ENCODE data around the gene UCK1.
A peak's percentile ranks its signal among the peaks of the same experiment; 100 is the strongest.
"Not testable (repeated sequence)": the region's sequence is repeated elsewhere in the genome, so short reads cannot be mapped to it uniquely, and the experiment has no call there.

UCK1 gene

DNA sequence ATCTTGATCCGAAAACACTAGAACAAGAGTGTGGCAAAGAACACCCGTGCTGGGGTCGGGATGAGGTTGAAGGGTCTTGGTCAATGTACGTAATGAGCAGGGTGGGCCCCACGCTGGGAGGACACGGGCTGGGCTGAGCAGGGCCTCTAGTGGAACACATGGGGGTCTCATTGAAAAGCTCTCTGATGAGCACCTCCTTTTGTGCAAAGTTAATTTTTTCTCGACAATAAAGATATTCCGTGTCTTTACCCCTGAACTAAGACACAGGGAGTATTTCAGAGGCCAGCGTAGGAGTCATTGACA is 8.0 kb downstream of the UCK1 start:
- DNase-seq: no peak

DNA sequence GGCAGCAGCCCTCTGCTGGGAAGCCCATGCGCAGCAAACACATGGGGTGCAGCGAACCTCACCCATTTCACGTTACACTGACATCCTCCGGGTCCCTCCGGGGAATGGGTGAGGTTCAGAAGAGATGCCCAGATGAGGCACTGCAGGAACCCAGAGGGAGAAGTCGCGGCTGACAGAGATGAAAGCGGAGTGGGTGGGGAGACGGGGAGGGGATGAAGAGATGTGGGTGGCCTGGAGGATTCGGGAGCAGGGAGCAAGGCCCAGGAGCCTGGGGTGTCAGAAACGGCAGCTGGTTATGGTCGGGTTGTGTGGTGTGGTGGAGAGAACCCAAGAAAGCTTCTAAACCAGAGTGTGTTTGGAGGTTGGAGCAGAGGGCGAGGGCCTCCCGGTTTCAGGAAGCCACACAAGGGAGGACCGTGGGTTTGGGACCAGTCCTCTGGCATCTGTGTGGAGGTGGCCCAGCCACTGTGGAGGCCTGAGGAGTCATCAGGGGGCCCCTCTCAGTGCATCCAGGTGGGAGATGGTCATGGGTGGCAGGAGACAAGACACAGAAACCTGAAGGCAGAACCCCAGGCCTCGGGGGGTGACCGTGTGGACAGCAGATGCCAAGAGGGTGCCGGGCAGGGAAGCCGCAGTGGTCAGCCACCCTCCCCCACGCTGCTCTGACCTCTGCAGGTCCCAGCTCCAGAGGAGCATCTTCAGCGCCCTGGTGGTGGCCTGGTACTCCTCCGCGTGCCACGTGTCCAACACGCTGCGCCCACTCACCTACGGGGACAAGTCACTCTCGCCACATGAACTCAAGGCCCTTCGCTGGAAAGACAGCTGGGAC is 8.6 kb downstream of the UCK1 start:
- no peak for DNase-seq

DNA sequence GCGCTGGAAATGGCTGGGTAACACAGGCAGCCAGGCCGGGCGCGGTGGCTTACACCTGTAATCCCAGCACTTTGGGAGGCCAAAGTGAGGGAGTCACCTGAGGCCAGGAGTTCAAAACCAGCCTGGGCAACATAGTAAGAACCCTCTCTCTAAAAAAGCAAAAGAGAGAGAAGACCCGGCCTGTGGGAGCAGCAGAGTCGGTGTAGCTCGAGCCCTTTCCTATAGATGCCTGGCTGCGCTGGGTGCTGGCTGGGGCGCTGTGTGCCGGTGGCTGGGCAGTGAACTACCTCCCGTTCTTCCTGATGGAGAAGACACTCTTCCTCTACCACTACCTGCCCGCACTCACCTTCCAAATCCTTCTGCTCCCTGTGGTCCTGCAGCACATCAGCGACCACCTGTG is 9.2 kb downstream of the UCK1 start:
- DNase-seq: no peak

DNA sequence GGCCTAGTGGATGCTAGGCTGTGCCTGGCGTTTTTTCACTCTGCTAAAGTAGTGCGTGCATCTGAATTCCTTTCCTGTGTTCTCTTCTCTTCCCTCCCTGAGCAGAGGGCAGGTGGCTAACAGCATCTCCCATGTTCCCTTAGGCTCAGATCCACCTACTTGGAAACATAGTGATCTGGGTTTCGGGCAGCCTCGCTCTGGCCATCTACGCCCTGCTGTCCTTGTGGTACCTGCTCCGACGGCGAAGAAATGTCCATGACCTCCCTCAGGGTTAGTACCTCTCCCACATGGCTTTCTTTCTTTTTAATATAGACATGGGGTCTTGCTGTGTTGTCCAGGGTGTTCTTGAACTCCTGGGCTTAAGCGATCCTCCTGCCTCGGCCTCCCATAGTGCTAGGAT is 9.9 kb downstream of the UCK1 start:
- DNase-seq: no peak

DNA sequence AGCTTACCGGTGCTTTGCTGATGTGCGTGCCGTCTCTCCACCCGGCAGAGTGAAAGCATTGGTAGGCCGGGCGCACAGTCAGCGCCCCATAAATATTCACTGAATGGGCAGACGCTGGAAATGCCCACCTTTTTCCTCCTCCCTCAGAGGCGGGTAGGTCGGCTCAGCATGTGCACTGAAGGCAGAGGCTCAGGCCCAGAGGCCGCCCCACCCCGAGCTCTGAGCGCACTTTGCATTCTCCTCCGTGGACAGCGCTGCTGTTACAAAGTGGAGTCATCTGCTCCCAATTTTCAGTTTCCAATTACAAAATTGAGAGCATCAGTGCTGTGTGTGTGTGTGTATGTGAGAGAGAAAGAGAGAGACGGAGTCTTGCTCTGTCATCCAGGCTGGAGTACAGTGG is 10.6 kb downstream of the UCK1 start:
- DNase-seq: no peak

DNA sequence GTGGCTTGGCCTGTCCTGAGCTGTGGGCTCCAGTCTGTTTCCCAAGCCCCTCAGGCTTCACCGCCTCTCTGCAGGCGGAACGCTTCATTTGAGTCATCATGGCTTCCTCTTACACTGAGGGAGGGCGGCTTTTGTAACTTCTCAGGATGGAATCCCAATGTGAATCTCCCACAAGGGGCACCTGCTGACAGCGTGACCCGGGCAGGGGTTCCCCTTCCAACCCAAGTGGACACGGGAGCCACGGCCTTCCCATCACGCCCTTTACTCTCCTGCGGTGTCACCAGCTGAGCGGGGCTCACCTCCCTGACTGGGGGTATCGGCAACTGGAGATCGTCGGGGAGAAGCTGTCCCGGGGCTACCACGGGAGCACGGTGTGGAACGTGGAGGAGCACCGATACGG is 12.5 kb downstream of the UCK1 start:
- DNase-seq: no peak

DNA sequence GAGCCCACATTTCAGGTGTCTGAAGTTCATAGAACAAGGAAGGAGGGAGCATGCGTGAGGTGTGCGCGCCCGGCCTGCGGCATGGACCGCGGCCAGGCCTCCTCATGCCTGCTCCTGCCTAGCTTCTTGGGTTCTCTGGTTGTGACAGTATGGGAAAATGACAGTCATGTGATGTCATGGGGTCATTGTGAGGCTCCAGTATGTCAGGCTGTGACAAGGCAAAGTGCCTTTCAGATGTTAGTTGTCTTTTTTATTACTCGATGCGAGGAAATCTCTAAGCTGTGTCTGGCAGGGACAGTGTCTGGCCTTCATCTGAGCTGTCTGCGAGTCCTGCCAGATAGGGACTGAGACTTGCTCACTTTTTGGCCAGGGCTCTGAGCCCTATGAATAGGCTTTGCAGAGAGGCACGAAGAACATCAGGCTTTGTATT is 13.3 kb downstream of the UCK1 start:
- no peak for DNase-seq

DNA sequence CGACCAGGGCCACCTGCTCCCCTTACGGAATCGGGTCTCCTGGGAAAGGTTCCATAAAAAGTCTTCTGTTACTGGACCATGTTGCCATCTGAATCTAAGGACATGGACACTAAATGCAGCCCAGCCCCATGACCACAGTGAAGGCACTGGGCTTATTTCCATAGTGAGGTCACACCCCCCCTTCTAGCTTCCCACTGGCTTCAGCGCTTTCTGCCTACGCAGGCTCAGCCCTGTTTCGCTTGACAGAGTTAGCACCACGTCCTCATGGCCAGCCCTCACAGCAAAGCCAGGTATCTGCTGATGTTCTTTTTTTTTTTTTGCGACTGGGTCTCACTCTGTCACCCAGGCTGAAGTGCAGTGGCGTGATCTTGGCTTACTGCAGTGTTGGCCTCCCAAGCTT is 14.1 kb downstream of the UCK1 start:
- no peak for DNase-seq

DNA sequence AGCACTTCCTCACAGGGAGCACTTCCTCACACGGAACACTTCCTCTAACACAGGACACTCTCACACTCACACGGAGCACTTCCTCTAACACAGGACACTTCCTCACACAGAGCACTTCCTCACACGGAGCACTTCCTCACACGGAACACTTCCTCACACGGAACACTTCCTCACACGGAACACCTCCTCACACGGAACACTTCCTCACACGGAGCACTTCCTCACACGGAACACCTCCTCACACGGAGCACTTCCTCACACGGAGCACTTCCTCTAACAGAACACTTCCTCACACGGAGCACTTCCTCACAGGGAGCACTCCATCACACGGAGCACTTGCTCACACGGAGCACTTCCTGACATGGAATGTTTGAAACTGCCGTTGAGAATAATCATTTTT is 15.0 kb downstream of the UCK1 start:
- DNase-seq: no peak

DNA sequence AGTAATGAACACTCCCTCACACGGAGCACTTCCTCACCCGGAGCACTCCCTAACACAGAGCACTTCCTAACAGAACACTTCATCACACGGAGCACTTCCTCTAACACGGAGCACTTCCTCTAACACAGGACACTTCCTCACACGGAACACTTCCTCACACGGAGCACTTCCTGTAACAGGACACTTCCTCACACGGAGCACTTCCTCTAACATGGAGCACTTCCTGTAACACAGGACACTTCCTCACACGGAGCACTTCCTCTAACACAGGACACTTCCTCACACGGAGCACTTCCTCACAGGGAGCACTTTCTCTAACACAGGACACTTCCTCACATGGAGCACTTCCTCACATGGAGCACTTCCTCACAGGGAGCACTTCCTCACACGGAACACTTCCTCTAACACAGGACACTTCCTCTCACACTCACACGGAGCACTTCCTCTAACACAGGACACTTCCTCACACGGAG is 15.5 kb downstream of the UCK1 start:
- DNase-seq: not testable (repeated sequence)

DNA sequence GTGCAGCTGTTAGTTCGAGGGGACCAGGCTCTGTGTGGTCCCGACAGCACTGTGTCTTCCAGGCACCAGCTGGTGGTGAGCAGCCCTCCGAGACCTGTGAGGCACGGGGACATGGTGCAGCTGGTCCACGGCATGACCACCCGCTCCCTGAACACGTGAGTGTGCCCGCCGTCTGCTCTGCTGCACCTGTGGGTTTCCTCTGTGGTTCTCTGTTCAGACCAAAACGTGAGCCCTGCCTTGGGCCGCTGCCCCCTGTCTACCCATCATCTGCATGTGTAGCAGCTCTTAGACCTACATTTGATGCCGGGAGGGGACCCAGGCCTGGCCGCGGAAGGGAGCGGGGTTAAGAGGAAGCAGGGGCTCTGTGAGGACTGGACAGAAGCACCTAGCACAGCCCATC is 17.9 kb downstream of the UCK1 start:
- no peak for DNase-seq

DNA sequence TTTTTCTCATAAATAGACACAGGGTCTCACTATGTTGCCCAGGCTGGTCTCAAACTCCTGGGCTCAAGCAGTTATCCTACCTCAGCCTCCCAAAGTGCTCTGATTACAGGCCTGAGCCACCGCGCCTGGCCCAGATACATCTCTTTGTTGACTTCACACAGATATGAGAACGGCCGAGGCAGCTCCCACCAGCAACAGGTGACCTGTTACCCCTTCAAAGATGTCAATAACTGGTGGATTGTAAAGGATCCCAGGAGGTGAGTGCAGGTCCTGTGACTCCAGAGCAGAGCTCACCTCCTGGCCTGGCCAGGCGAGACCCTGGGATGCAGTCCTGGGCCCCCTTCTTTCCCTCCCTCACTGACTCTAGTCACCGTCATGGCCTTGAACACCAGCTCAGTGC is 19.2 kb downstream of the UCK1 start:
- no peak for DNase-seq

DNA sequence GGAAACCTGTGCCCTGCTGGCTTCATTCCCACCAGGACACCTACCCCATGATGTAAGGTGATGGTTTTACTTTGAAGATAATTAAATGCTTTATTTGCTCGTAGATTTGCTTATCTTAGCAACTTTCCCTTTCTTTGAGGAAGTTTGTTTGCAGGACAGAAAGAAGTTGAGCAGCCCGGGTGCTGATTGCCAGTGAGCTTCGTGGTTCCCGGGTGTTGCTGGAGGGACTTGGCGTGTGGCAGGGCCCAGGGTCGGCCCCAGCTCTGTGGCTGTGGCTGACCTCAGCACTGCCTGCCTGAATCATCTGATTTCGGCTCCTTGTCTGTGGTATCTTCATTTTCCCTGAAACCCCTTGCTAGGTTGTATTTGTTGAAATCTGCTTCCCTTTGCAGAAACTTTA is 19.6 kb downstream of the UCK1 start:
- no peak for DNase-seq

DNA sequence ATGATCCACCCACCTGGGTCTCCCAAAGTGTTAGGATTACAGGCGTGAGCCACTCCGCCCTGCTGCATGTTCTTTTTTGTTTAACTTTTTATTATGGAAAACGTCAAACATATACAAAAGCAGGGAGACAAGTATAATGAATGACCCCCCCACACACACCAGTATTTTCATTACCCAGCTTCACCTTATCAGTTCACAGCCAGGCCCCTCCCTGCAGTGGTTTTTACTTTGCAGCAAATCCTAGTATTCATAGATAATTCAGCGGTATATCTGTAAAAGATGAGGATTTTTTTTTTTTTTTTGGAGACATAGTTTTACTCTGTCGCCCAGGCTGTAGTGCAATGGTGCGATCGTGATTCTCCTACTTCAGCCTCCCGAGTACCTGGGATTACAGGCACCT is 26.1 kb downstream of the UCK1 start:
- DNase-seq: no peak

DNA sequence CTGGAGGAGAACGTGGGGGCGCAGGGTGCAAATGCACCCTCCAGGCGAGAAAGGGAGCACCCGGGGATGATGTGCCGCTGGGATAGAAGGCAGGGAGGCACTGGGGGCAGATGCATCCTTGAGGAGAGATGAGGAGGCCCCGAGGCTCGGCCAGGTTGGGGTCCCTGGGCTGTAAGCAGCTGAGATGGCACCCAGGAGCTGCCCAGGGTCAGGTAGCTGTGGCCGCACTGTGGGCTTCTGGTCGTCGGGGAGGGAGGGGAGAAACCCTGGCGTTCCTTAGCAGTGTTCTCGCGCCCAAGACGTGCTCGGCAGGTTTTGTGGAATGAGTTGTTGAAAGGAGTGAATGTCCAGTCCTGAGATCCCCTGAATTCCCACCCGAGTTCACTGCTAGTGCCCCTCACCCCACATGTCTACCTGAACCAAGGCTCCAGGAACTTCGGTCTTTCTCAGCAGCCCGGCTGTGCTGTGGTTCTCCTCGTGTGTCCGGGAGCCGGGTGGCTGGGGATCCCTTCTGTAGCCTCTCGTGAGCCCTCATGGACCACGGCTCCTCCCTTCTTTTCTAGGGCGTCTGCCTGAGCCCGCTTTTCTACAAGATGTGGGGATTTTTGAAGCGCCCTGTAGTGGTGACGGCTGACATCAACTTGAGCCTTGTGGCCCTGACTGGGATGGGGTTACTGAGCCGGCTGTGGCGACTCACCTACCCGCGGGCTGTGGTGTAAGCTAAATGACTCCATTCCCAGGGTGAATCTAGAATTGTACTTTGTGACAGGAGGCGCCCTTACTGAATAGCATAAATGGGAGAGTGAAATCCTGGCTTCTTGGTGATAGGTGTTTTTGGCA is 27.2 kb downstream of the UCK1 start:
- DNase-seq: peak; percentile 73 to 76

DNA sequence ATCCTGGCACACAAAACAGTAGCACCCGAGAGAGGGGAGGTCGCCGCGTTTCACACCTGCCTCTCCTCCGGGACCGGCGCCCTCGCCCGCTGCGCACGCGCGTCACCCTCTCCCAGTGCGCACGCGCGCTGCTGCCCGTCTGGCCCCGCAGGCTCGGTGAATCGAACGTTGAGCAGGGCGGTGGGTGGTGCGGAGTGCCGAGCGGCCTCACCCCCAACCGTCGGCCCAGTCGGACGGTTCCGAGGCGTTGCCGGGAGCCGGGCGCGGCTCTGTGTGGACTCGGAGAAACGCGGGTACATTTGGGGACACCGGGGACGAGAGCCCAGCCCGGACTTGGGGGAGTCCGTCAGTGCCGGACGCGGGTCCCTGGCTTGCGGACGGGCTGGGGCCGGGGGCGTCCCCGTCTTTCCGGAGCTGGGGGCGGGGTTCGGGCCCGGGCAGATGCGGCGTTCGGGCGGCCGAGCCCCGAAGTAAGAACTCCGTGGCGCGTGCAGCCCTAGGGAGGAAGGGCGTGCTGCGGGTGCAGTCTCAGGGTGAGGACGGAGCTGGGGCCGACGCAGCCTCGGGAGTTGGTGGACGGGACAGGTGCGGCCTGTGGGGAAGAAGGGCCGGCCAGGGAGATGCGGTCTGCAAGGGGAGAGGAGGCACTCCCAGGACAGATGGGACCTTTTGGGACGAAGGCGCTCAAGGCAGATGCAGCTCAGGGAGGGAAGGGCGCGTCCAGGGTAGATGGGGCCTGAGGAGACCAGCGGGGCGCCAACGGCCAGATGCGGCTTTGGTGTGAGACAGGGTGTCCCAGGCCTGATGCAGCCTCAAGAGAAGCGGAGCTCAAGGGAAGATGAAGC is 28.1 kb downstream of the UCK1 start, which contains the start of gene POMT1:
POMT1 (plus strand) TSS at position 138 of the 845 bp plus-strand sequence. CDS start 1,301 bp downstream, outside the sequence.
- DNase-seq: peak; percentile 88 to 91

DNA sequence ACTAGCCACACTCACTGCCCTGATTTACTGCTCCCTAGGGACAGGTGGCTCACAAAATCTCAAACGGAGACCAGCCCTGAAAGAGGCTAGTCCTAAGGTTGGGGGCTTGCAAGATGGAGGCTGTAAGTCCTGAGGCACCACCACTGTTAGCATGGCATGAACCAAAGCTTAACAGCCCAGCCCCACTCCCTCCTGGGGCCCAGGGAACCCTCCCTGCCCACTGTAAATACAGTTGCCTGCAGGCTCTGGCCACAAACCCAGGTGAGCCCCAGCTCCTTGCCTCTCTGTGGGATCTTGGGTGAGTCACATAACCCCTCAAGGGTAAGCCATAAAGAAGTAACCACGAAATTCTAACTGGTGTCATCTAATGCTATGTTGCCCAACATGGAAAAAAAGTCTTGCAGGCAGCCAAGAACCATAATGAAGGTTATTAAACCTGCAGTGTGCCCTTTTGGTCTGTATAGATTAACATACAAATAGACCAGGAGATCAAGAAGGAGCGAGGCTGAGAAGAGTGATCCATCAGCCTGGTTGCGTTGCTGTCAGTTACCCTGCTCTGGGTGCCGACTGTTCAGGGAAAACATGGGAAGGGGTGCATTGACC is 30.0 kb downstream of the UCK1 start:
- peak; percentile 62 to 63 for DNase-seq

DNA sequence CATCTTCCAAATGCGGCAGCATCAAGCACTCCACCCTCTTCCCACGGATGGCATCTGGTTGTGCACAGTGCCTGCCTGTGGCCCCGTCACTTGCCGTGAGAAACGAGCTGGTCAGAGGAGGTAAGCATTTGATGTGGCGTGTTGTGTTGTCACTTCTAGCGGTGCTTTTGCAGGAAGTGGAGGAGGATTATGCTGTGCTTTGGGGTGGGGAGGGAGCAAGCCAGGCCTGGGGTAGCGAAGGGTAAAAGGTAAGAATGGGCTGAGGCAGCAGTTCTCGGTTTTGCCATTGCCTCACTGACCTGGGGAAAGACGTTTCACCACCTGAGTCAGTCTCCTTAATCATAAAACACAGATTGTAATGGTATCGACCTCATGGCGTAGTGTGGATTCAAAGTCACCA is 30.7 kb downstream of the UCK1 start:
- DNase-seq: peak; percentile 67 to 69

DNA sequence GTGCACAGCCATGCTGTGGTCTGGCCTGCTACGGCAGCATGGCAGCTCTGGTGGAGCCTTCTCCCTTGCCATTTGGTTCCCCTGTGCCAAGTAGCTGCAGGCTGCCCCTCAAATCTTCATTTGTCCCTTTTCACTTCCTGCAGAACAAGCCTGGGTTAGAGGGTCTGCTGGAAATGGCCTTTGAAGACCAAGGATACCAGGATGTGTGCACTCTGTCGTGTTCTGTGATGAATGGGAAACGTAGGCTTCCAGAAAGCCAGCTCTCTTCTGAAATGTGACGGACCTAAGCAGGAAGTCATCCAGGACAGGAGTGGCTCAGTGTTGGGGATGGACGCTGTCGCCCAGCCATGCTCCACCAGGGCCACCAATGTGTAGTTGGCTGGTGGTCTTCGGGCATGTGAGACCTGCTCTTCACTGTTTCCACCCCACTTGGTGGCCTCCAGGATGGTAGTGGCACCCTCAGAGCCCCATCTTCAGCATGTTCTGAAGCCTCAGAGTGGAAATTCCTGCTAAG is 31.8 kb downstream of the UCK1 start:
- DNase-seq: no peak

DNA sequence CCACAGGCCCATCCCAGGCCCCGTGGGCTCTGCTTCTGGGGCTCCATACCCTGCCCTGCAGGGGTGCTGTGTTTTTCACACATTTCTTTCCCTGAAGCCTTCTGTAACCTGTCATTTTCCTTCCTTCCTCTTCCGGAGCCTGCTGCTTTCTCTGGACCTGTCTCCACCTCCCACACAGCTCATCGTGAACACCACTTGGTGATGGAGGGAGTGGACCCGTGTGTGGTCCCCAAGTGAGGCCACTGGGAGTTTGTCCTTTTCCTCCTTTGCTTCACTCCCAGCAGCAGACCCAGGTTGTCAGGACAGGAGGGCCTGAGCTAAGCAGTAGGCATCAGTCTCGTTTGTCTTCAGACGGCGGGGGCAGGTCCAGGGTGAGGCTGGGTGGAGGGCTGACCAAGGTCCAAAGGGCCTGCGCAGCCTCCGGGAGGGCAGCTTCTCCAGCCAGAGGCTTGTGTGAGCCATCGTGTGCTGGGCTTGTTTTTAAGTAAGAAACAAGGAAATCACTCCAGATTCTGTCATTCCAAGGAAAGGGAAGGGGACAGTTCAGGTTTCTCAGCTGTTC is 34.1 kb downstream of the UCK1 start:
- DNase-seq: no peak

DNA sequence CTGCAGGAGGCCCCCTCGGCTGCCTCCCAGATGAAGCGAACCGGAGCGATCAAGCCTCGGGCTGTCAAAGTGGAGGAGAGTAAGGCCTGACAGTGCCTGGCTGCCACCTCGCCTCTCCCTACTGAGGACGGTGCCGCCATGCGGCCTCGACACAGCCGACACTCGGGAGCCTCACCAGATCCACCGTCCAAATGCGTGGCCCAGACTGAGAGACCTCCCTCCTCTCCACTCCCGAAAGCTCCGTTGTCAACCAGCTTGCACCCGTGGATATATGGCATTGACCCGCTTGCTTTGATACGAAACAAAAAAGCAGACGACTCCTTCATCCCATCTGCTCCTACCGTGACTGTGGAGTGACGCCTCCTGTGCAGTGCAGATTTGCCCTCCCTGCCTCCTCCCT is 35.3 kb downstream of the UCK1 start:
- DNase-seq: no peak

DNA sequence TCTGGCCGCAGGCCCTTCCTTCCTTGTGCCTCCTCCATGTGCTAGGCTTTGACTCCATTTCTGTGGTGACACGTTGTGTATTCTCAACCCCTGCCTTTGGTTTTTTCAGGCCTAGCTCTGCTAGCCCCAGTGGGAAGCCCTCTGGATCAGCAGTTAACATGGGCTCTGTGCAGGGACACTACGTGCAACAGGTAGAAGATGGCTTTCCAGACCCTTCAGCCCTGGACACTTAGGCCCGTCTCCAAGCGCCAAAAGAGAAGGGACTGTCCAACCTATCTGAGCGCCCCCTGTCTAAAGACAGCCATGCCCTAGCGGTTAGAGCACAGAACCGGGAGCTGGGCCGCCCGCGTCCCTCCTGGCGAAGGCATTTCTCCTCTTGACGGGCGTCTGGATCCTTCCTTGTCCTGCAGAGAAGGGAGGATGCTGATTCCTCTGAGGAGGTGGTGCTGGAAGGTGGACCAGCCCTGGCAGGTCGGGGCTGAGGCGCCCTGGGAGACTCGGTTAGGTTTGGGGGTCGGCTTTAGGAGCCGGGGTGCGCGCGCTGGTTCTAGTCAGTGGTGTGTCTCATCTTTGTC is 36.7 kb downstream of the UCK1 start:
- DNase-seq: no peak
